Left forelimb (tissue), 1 donor: ENCODE results near the gene MYOM1.
"Not testable (repeated sequence)": the region's sequence is repeated elsewhere in the genome, so short reads cannot be mapped to it uniquely, and the experiment has no call there.

Source experiments
- DNase-seq: peaks from one replicate; pipeline ENCODE4 v3.0.0-alpha.2; 2018; ENCODE audit warnings: low spot score

Gene MYOM1

GRCh38 chr18:3028115-3028514 lies 191.7 kb downstream of the MYOM1 start:
- not testable (repeated sequence) for DNase-seq

GRCh38 chr18:3027370-3027891 lies 192.3 kb downstream of the MYOM1 start:
- no peak for DNase-seq

- DNase-seq, result no peak
These were observed 194.2 kb downstream of the MYOM1 start for GRCh38 chr18:3025544-3025943.

GRCh38 chr18:3023603-3024002 lies 196.2 kb downstream of the MYOM1 start:
- not testable (repeated sequence) for DNase-seq
